DMS153 treated with DMSO at 0.1 percent for 48 hours (cell line): ENCODE results near the gene IL1RAP.

Source experiments
- DNase-seq: peaks from one replicate; lab custom pipeline; 2025; ENCODE audit not compliant: unreplicated experiment; lab: John Stamatoyannopoulos, UW

The IL1RAP gene

GRCh38 chr3:190538288-190538687 is 24.4 kb downstream of the IL1RAP start:
- no peak for DNase-seq

- DNase-seq = no peak
Observed at GRCh38 chr3:190539526-190539925, 25.6 kb downstream of the IL1RAP start.

DNA sequence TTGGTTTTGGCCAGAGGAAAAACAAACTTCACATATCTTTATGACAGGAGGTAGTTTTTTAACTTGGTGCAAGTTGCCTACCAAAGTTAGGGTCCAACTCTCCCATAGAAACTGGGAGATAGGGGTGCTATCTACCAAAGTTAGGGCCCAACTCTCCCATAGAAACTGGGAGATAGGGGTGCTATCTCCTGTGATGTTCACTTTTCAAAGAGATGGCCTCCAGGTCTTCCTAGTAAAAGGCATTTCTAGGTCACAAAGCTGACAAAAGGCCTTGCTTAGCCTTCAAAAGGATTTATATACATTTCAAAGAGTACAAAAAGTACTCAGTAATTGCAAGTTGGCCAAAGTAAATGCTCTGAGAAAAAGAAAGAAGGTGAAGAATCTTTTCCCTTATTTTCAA is 27.1 kb downstream of the IL1RAP start:
- DNase-seq = no peak

DNA sequence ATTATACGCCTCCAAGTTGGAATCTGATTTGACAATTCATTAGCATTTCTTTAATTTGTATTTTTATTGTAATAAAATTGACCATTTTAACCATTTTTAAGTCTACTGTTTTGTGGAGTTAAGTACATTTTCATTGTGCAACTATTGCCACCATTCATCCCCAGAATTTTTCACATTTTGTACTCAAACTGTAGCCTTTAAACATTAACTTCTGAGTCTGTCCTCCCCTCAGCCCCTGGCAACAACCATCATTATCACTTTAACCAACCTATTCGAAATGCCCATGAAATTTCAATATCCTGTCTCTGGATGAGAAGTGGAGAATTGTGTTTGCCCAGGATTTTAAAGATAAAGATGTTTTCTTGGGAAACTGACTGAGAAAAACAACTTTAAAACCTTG is 27.7 kb downstream of the IL1RAP start:
- DNase-seq = no peak

DNA sequence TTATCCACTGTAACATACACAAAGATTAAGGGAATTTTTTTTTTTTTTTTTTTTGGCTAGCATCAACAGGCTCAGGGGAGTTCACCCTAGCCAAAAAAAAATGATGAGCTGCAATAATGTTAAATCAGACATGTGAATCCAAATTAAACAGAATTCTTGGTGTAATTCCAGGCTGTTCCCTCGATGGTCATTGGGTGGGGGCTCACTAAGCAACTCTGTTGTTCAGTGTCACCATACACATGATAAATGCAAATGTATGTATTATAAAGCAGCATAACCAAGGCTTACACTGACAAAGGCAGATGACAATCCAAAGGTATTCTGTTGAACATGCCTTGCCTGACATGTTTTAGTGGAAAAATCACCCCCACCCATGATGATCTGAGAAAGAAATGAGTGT is 29.0 kb downstream of the IL1RAP start:
- DNase-seq = no peak

- DNase-seq = peak; percentile 27
Observed at GRCh38 chr3:190543671-190544070, 29.8 kb downstream of the IL1RAP start.

GRCh38 chr3:190545191-190545590 is 31.3 kb downstream of the IL1RAP start:
- no peak for DNase-seq

- DNase-seq = no peak
Observed at GRCh38 chr3:190546881-190547510, 33.1 kb downstream of the IL1RAP start.

- DNase-seq = no peak
Observed at GRCh38 chr3:190548031-190548656, 34.3 kb downstream of the IL1RAP start.

GRCh38 chr3:190552021-190552420 is 38.1 kb downstream of the IL1RAP start:
- DNase-seq = no peak

GRCh38 chr3:190552969-190553759 is 39.3 kb downstream of the IL1RAP start:
- DNase-seq = no peak

- no peak for DNase-seq
Observed at GRCh38 chr3:190554197-190554596, 40.3 kb downstream of the IL1RAP start.

DNA sequence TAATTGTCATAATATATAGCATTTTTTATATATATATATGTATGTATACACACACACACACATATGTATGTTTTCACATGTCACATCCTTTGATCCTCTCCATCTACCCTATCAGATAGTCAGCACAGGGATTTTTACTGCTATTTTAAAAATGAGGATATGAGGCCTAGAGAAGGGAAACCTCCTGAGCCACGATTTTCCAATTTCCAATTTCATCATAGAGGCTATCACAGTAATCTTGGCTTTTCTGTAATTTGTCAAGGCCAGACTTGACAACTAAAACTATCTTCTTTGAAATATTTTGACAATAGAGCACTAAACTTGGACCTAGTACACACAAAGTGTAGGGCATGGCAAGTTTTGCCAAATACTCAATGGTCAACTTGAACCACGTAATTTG is 42.5 kb downstream of the IL1RAP start:
- no peak for DNase-seq

- DNase-seq = no peak
Observed at GRCh38 chr3:190557296-190557695, 43.4 kb downstream of the IL1RAP start.

- DNase-seq = no peak
Observed at GRCh38 chr3:190558316-190558715, 44.4 kb downstream of the IL1RAP start.

DNA sequence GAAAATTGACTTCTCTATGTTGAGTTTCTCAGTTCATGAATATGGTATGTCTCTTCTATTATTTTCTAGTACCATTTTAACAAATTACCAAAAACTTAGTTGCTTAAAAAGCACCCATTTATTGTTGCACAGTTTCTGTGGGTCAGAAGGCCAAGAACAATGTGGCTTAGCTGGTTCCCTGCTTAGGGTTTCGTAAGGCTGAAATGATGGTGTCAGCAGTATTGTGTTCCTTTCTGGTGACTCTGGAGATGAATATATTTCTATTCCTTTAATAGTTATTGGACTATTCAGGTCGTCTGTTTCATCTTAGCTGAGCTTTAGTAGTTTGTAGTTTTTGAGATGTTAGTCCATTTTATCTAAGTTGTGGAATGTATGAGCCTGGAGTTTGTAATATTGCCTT is 44.9 kb downstream of the IL1RAP start:
- DNase-seq = no peak

DNA sequence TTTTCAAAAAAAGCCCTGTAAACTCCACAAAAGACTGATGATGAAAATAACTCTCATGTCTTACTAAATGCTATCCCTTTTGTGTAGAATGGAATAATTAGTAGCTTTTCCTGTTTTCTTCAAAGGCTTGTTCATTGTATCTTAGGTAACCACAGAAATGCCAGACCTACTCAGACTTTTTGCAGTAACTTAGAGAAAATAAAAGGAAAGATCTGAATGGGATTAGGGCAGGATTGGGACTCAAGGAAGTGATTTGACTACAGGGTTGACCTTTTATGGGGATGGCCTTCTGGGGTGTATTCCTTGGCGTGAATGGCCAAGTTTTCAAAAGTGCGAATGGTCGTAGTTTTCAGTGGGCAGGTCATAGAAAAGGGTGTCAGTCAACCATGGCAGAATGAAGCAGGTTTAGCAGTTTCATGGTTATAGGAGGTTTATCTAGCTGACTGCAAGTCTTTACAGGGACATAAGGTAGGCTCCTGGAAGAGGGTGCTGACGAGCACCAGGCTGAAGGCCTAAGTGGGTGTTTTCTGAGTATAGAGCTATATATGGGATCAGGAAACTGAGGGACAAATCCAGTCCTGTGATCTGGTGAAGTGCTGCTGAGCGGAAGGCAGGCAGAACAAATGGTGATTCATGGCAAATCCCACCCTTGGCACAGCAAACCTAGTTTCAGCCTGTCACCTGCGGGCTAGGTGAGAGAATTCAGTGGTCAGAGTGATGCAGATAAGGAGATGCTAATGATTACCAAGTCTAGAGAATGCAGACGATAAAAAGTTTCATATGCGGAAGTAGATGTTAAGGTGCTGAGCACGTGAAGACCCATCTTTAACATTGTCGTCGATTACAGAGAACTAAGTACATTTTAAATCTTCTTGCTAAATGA is 46.4 kb downstream of the IL1RAP start:
- no peak for DNase-seq

- DNase-seq = no peak
Observed at GRCh38 chr3:190562866-190563510, 49.1 kb downstream of the IL1RAP start.

DNA sequence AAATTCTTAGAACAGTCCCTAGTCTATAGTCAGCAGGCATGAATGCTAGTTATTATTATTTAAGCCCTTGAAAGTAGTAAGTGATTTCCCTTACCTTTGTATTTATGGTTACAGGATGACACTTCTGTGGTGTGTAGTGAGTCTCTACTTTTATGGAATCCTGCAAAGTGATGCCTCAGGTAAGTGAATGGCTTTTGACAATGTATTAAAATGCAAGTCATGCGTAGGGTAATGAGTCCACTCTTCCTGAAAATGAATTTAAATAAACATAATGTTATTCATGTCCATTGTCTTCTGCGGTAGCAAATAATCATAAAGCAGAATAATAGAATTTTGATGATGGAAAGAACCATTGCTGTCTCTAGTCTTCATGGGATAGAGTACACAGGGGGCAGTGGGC is 50.3 kb downstream of the IL1RAP start:
- DNase-seq = no peak

DNA sequence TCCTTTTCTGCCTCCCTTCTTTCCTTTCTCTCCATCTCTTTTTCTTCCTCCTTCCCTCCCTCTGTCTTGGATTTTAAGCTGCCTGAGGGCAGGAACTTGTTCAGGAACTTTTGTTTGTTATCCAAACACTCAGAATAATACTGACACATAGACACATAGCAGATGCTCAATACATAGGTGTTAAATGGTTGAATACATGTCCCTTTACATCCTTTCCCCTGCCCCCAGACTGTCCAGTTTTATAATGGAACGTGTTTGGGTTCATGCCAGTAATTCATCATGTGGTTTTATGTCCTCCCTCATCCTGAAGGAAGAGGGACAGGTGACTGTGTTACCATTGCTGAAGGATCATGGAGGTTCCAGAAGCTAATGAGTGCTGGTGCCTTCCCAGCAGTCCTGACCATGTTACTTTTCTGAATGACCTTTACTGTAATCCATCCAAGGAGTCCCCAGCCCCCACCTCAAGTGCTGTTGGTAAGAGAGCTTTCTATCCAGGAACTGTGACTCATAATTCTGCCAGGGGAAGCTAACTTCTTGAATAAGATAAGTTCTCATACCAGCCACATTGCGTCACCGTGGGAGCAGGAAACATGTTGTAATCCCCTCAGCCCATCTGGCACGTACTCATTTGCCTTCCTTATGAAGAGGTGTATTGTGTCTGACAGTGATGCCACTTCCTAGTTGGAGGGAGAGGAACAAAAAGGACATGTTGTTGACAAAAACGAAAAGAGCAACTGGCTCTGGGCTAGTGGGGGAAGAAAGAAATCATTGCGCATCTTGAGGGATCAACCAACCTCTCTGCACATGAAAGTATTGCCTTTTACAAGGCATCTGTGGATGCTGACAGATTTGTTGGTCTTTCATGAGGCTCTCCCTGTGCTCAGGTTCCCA is 52.4 kb downstream of the IL1RAP start:
- no peak for DNase-seq
